HCT116 (cell line): ENCODE data around the gene CCT5. TPM values are rescaled to one million over a fixed set of nuclear protein-coding genes. Genes with fewer than 3 reads are reported as not detected.

ENCODE experiments used
- ATAC-seq: fragments of 200-7000 bp; cut with Tn5 transposase; 2 replicates; pipeline ENCODE4 v1.9.1; 2020; ENCODE audit warnings: mild to moderate bottlenecking, moderate library complexity
- BruUV-seq: library from RNA; stranded (reverse); fragments of 400-500 nt; replicated peaks from 2 replicates; lab custom pipeline; 2021; lab: Mats Ljungman, UMichigan
- CTCF ChIA-PET: fragments of 300-600 bp; sonication (Branson Sonifier 250); formaldehyde crosslinking; loops from one replicate; lab custom pipeline; 2021; ENCODE audit warnings: antibody characterized with exemption; lab: Charles Lee
- POLR2A ChIA-PET: fragments of 300-600, 350-600 bp; sonication (Branson Sonifier 250); formaldehyde crosslinking; loops from one replicate; lab custom pipeline; 2021; ENCODE audit warnings: antibody characterized with exemption; lab: Charles Lee
- RAD21 ChIA-PET, 2 experiments: fragments of 300-600 bp; sonication (Branson Sonifier 250); formaldehyde crosslinking; loops; one replicate each; lab custom pipeline; 2023; ENCODE audit warnings: low total read pairs in 2 of 2; ENCODE audit not compliant: uncharacterized antibody in 2 of 2, unreplicated experiment in 2 of 2, low non-redundant PET in 1 of 2; lab: Charles Lee
- DNase-seq: peaks from one replicate; pipeline ENCODE4 v3.0.0-alpha.2; 2010; ENCODE audit warnings: low read depth, low spot score
- H2AFZ ChIP-seq: fragments of 200-600 bp; shearing (Covaris generic), sonication (generic); 2 replicates; pipeline ENCODE4 v1.6.1; 2017; ENCODE audit warnings: low read depth, mixed run types, mixed read lengths, antibody characterized with exemption, low read length; ENCODE audit not compliant: poor library complexity, severe bottlenecking
- H3K27ac ChIP-seq: 2 replicates; pipeline ENCODE4 v1.5.1; 2012; ENCODE audit warnings: low read depth, low read length
- H3K27me3 ChIP-seq: fragments of 200-600 bp; sonication (generic); 2 replicates; pipeline ENCODE4 v1.6.1; 2016; ENCODE audit warnings: mixed run types, low read length, mixed read lengths; ENCODE audit not compliant: insufficient read depth
- H3K36me3 ChIP-seq, 2 experiments: fragments of 200-500 bp in 1 of 2; fragments of 200-600 bp in 1 of 2; sonication (Bioruptor generic) in 1 of 2; sonication (generic) in 1 of 2; 2 replicates each; pipeline versions ENCODE4 v1.5.1 to v1.6.1; 2014 to 2016; ENCODE audit warnings: low read length in 2 of 2, inconsistent platforms in 1 of 2, mixed read lengths in 1 of 2, mixed run types in 1 of 2; ENCODE audit not compliant: insufficient read depth in 2 of 2, control insufficient read depth in 1 of 2
- H3K4me1 ChIP-seq, 2 experiments: fragments of 200-600 bp in 1 of 2; sonication (generic) in 1 of 2; 2 replicates each; pipeline versions ENCODE4 v1.5.1 to v1.6.1; 2012 to 2017; ENCODE audit warnings: low read length in 2 of 2, inconsistent platforms in 1 of 2, mild to moderate bottlenecking in 1 of 2, mixed read lengths in 1 of 2, mixed run types in 1 of 2, moderate library complexity in 1 of 2; ENCODE audit not compliant: insufficient read depth in 2 of 2, control insufficient read depth in 1 of 2
- H3K4me2 ChIP-seq: fragments of 200-600 bp; sonication (generic); 2 replicates; pipeline ENCODE4 v1.6.1; 2017; ENCODE audit warnings: mixed run types, low read length, mixed read lengths
- H3K4me3 ChIP-seq, 2 experiments: fragments of 200-600 bp in 1 of 2; sonication (generic) in 1 of 2; replicated peaks in 1 of 2; 2 replicates each; pipeline ENCODE4 v1.5.1; 2011 to 2016; ENCODE audit warnings: low read length in 2 of 2, control low read depth in 1 of 2, low read depth in 1 of 2, mild to moderate bottlenecking in 1 of 2, mixed read lengths in 1 of 2, mixed run types in 1 of 2
- H3K79me2 ChIP-seq: fragments of 200-600 bp; sonication (generic); 2 replicates; pipeline ENCODE4 v1.6.1; 2017; ENCODE audit warnings: mild to moderate bottlenecking, mixed run types, low read length, moderate library complexity, mixed read lengths; ENCODE audit not compliant: insufficient read depth
- H3K9ac ChIP-seq: fragments of 200-600 bp; sonication (generic); 2 replicates; pipeline ENCODE4 v1.6.1; 2016; ENCODE audit warnings: low read length, mixed read lengths
- H3K9me2 ChIP-seq: fragments of 200-600 bp; sonication (generic), shearing (Covaris generic); 2 replicates; pipeline ENCODE4 v1.6.1; 2017; ENCODE audit warnings: mixed run types, mild to moderate bottlenecking, moderate library complexity; ENCODE audit not compliant: insufficient read depth
- H3K9me3 ChIP-seq, 2 experiments: fragments of 200-500 bp in 1 of 2; fragments of 200-600 bp in 1 of 2; sonication (Bioruptor generic) in 1 of 2; sonication (generic) in 1 of 2; 2 replicates each; pipeline ENCODE4 v1.6.1; 2014 to 2017; ENCODE audit warnings: low read length in 2 of 2, mixed read lengths in 2 of 2, inconsistent platforms in 1 of 2, low read depth in 1 of 2, mild to moderate bottlenecking in 1 of 2, mixed run types in 1 of 2, moderate library complexity in 1 of 2; ENCODE audit not compliant: control insufficient read depth in 1 of 2, insufficient read depth in 1 of 2
- H4K20me1 ChIP-seq: fragments of 200-600 bp; sonication (generic), shearing (Covaris generic); 2 replicates; pipeline ENCODE4 v1.6.1; 2017; ENCODE audit warnings: mixed run types, mild to moderate bottlenecking, moderate library complexity; ENCODE audit not compliant: insufficient read depth
- POLR2AphosphoS5 ChIP-seq: IDR thresholded peaks from 2 replicates; pipeline ENCODE4 v1.6.1; 2011; ENCODE audit warnings: mild to moderate bottlenecking, low read depth, low read length, moderate library complexity
- RAD21 ChIP-seq: IDR thresholded peaks from 2 replicates; pipeline ENCODE4 v1.6.1; 2012; ENCODE audit warnings: low read depth, mild to moderate bottlenecking
- REST ChIP-seq: IDR thresholded peaks from 2 replicates; pipeline ENCODE4 v1.6.1; 2012; ENCODE audit warnings: low read depth
- intact Hi-C: fragments of 100-400 bp; cut with micrococcal nuclease; formaldehyde crosslinking; loops from 2 replicates; pipeline ENCODE4 v1.10.0; 2022
- total RNA-seq: library from RNA; stranded (reverse); gene quantifications from one replicate; pipeline ENCODE4 v1.2.1, GENCODE V29; 2021; ENCODE audit not compliant: unreplicated experiment
- TF ChIP-seq, protein P1 (sequence below): IDR thresholded peaks from 2 replicates; pipeline ENCODE4 v1.6.1; 2012

The CCT5 gene
- total RNA-seq, 1 experiment from 2014 or later: 489 TPM

- ATAC-seq (no peak), DNase-seq (no peak)
- no peak overlapping the region for H2AFZ ChIP-seq
- peaks cover 3% of the 10 kb centered on the region; the same call in 1 of the 2 replicates for H3K79me2 ChIP-seq
- no TSS peak for BruUV-seq
- TF ChIP-seq REST (no peak), RAD21 (no peak), POLR2AphosphoS5 (no peak)
- TF ChIP-seq, protein P1, sequence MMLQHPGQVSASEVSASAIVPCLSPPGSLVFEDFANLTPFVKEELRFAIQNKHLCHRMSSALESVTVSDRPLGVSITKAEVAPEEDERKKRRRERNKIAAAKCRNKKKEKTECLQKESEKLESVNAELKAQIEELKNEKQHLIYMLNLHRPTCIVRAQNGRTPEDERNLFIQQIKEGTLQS: no peak
- peaks cover 6 to 8% of the 10 kb centered on the region in 2 experiments; a peak in 2 of 4 replicates for H3K36me3 ChIP-seq
- H3K27ac ChIP-seq: no peak overlapping the region
- no peak overlapping the region for H3K4me2 ChIP-seq
- no peaks in the 10 kb centered on the region for H3K9me2 ChIP-seq
- ChIA-PET CTCF (no interaction called here), POLR2A (no interaction called here), RAD21 (interaction anchor here in 1 of 2 experiments (1.2 kb wide), 1 partner anchor 78 kb away, joined by 3 read pairs; no protein-coding TSS in a partner anchor)
- intact Hi-C loops: no loop called here
- no peaks in the 10 kb centered on the region for H4K20me1 ChIP-seq
- H3K27me3 ChIP-seq: no peaks in the 10 kb centered on the region
- H3K4me3 ChIP-seq: no peak overlapping the region
- 0 out of 4 replicates have a peak, but pooled peaks cover 2 to 4% of the 10 kb centered on the region in 2 experiments for H3K4me1 ChIP-seq
- no peaks in the 10 kb centered on the region for H3K9me3 ChIP-seq
- H3K9ac ChIP-seq: no peak overlapping the region
Measured at GRCh38 chr5:10286162-10286861, 36.2 kb downstream of the CCT5 start.
